DND-41 (cell line): ENCODE measurements around the gene KY.

Source experiments
- ATAC-seq: fragments of 200-7000 bp; cut with Tn5 transposase; 3 replicates; pipeline ENCODE4 v1.9.1; 2021; ENCODE audit warnings: low read depth; ENCODE audit not compliant: insufficient read depth
- DNase-seq: peaks from one replicate; pipeline ENCODE4 v3.0.0-alpha.2; 2020
- H2AFZ ChIP-seq: 2 replicates; pipeline ENCODE4 v1.6.0; 2012; ENCODE audit warnings: low read depth, low read length
- H3K27ac ChIP-seq: 2 replicates; pipeline ENCODE4 v1.5.1; 2012; ENCODE audit warnings: low read length, inconsistent platforms
- H3K27me3 ChIP-seq: fragments of 200-600 bp; sonication (generic); 2 replicates; pipeline ENCODE4 v1.6.0; 2012; ENCODE audit warnings: low read length, mild to moderate bottlenecking, inconsistent platforms; ENCODE audit not compliant: insufficient read depth, poor library complexity
- H3K36me3 ChIP-seq: 2 replicates; pipeline ENCODE4 v1.5.1; 2012; ENCODE audit warnings: low read length, inconsistent platforms; ENCODE audit not compliant: insufficient read depth
- H3K4me1 ChIP-seq: 2 replicates; pipeline ENCODE4 v1.5.1; 2012; ENCODE audit warnings: mild to moderate bottlenecking, low read length; ENCODE audit not compliant: insufficient read depth
- H3K4me2 ChIP-seq: 2 replicates; pipeline ENCODE4 v1.6.0; 2012; ENCODE audit warnings: mild to moderate bottlenecking, moderate library complexity, low read length, inconsistent platforms; ENCODE audit not compliant: insufficient read depth
- H3K4me3 ChIP-seq, 2 experiments: fragments of 200-600 bp in 1 of 2; shearing (Covaris generic) in 1 of 2; 2 replicates each; pipeline ENCODE4 v1.5.1; 2012 to 2016; ENCODE audit warnings: inconsistent platforms in 2 of 2, low read length in 2 of 2, mild to moderate bottlenecking in 2 of 2, low read depth in 1 of 2, moderate library complexity in 1 of 2
- H3K79me2 ChIP-seq: 2 replicates; pipeline ENCODE4 v1.6.0; 2012; ENCODE audit warnings: low read length, inconsistent platforms; ENCODE audit not compliant: insufficient read depth
- H3K9ac ChIP-seq: 2 replicates; pipeline ENCODE4 v1.6.0; 2012; ENCODE audit warnings: low read depth, mild to moderate bottlenecking, inconsistent platforms, low read length, moderate library complexity
- H3K9me3 ChIP-seq: 2 replicates; pipeline ENCODE4 v1.5.1; 2012; ENCODE audit warnings: low read length, moderate library complexity, mild to moderate bottlenecking, inconsistent platforms; ENCODE audit not compliant: insufficient read depth, severe bottlenecking
- H4K20me1 ChIP-seq: 2 replicates; pipeline ENCODE4 v1.6.0; 2012; ENCODE audit warnings: low read length; ENCODE audit not compliant: insufficient read depth
- EZH2 ChIP-seq: IDR thresholded peaks from 3 replicates; pipeline ENCODE4 v1.6.1; 2012; ENCODE audit warnings: borderline replicate concordance, low read depth, mild to moderate bottlenecking, moderate library complexity, low read length, inconsistent platforms; ENCODE audit not compliant: severe bottlenecking
- TF ChIP-seq, protein P1 (sequence below): IDR thresholded peaks from 2 replicates; pipeline ENCODE4 v1.5.1; 2012; ENCODE audit warnings: borderline replicate concordance, low read length, moderate library complexity, mild to moderate bottlenecking; ENCODE audit not compliant: poor library complexity, severe bottlenecking; ENCODE audit errors: extremely low read depth

Gene KY

DNA sequence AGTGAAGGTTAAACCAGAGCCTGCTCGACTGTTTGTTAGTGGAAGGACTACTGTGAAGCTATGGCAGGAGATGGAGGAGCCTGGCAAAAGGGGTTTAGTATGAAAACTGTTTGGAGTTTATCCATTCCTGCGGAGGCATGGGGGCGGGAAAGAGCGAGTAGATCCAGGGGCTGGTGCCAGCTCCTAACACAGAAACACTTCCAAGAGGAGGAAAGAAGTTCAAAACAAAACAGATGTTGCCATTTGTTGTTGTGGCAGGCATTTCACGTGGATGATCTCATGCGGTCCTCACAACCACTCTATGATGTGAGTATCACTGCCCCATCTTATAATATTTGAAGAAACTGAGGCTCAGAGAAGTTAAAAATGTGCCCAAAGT is 30.7 kb upstream of the KY start:
- H3K9me3 ChIP-seq: no peaks in the 10 kb centered on the region
- no peaks in the 10 kb centered on the region for H3K36me3 ChIP-seq
- DNase-seq (no peak), ATAC-seq (no peak)
- TF ChIP-seq EZH2: no peak
- TF ChIP-seq, protein P1, sequence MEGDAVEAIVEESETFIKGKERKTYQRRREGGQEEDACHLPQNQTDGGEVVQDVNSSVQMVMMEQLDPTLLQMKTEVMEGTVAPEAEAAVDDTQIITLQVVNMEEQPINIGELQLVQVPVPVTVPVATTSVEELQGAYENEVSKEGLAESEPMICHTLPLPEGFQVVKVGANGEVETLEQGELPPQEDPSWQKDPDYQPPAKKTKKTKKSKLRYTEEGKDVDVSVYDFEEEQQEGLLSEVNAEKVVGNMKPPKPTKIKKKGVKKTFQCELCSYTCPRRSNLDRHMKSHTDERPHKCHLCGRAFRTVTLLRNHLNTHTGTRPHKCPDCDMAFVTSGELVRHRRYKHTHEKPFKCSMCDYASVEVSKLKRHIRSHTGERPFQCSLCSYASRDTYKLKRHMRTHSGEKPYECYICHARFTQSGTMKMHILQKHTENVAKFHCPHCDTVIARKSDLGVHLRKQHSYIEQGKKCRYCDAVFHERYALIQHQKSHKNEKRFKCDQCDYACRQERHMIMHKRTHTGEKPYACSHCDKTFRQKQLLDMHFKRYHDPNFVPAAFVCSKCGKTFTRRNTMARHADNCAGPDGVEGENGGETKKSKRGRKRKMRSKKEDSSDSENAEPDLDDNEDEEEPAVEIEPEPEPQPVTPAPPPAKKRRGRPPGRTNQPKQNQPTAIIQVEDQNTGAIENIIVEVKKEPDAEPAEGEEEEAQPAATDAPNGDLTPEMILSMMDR: no peak
- no peaks in the 10 kb centered on the region for H3K4me1 ChIP-seq
- H2AFZ ChIP-seq: no peak overlapping the region
- no peak overlapping the region for H3K4me2 ChIP-seq
- H3K4me3 ChIP-seq: no peak overlapping the region
- H4K20me1 ChIP-seq: no peaks in the 10 kb centered on the region
- H3K9ac ChIP-seq: no peak overlapping the region
- no peak overlapping the region for H3K27ac ChIP-seq
- peaks cover 25% of the 10 kb centered on the region for H3K27me3 ChIP-seq
- H3K79me2 ChIP-seq: no peaks in the 10 kb centered on the region

GRCh38 chr3:134680796-134681521 is 30.1 kb upstream of the KY start:
- Histone ChIP-seq H4K20me1 (no peaks in the 10 kb centered on the region), H3K27ac (no peak overlapping the region), H3K79me2 (no peaks in the 10 kb centered on the region), H3K4me2 (no peak overlapping the region), H3K4me1 (no peaks in the 10 kb centered on the region), H3K9me3 (no peaks in the 10 kb centered on the region), H2AFZ (no peak overlapping the region), H3K4me3 (no peak overlapping the region), H3K9ac (no peak overlapping the region), H3K27me3 (peaks cover 21% of the 10 kb centered on the region), H3K36me3 (no peaks in the 10 kb centered on the region)
- DNase-seq (no peak), ATAC-seq (no peak)
- TF ChIP-seq, protein P1: no peak
- TF ChIP-seq EZH2: no peak

DNA sequence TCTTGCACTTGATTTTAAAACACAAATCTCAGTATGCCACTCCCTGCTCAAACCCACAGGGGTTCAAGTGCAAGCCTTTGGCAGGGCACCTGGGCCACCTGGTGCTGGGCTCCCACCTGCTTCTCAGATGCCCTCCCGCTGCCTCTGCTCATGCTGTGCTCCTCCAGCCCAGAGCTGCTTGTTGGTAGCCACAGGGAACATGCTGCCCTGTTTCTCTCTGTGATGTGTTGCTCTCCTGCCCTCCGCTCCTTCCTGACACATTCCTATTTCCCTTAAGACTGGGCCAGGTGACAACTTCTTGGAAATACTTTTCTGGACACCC is 27.1 kb upstream of the KY start:
- no peak for DNase-seq
- no peaks in the 10 kb centered on the region for H4K20me1 ChIP-seq

More for the DNA sequence above, 27.1 kb upstream of the KY start:
- TF ChIP-seq, protein P1: no peak
- no peak for TF ChIP-seq EZH2
- Histone ChIP-seq H2AFZ (no peak overlapping the region), H3K79me2 (no peaks in the 10 kb centered on the region), H3K4me3 (no peak overlapping the region), H3K27ac (no peak overlapping the region), H3K9me3 (peaks cover 10% of the 10 kb centered on the region), H3K4me1 (no peaks in the 10 kb centered on the region), H3K36me3 (no peaks in the 10 kb centered on the region), H3K27me3 (peaks cover 19% of the 10 kb centered on the region), H3K4me2 (no peak overlapping the region), H3K9ac (no peak overlapping the region)
- no peak for ATAC-seq
